Measurements from ENCODE around the gene RHOG. TPM values are rescaled to one million over a fixed set of nuclear protein-coding genes. Genes with fewer than 3 reads are reported as not detected.

Gene RHOG
- total RNA-seq, 1 experiment from 2014 or later, result 26.4 TPM

DNA sequence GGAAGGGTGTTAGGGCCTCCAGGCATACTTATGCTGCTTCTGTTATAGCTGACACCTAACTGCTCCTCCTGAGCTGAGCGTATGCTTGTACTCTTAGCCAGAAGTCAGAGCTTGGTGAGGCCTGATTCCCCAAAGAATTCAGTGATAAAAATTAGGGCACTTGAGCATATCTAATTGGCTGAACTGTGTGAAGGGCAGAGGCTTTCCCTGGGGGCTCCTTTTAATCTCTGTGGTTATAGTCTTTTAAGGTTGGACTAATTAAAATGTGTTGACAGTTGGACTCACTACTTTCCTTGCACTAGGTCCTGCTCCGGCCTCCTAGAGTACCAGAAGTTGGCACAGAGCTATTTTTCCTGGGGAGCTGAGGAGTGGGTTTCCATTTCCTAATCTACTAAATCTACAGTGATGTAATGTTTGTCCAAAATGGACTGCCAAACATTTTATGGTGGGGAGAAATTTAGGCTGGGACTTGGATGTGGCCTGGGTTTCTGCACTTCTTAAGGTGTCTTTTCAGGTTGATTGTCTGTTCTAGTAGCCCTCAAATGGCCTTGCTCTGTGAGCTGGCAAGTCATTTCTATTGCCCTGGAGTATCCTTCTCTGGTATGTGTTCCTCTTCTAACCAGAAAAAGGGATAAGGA, 33.1 kb upstream of the RHOG start:
- peaks cover 16 to 19% of the 10 kb centered on the region in 2 experiments for H3K4me1 Mint-ChIP-seq

More for the DNA sequence above, 33.1 kb upstream of the RHOG start:
- Histone ChIP-seq H2BK20ac (ENCODE audit: low read depth, low read length, poor library complexity, severe bottlenecking) (no peak overlapping the region), H2AK5ac (ENCODE audit: insufficient read length, low read length) (no peak overlapping the region), H3K23me2 (ENCODE audit: insufficient read length, low read depth, low read length, poor library complexity, severe bottlenecking) (no peaks in the 10 kb centered on the region), H2BK120ac (ENCODE audit: low read depth, low read length, poor library complexity, severe bottlenecking) (no peak overlapping the region), H4K8ac (replicated peaks; ENCODE audit: insufficient read length, low read depth, low read length) (no peak overlapping the region), H3K4me2 (ENCODE audit: insufficient read depth, insufficient read length, low read length) (no peak overlapping the region), H3K27me3 (ENCODE audit: insufficient read depth, low read length) (no peaks in the 10 kb centered on the region; the same call in 1 of the 2 replicates), H3K9me3 (ENCODE audit: control insufficient read depth, low read depth, low read length) (no peaks in the 10 kb centered on the region), H3K4ac (ENCODE audit: low read depth, low read length) (no peak overlapping the region), H2BK5ac (ENCODE audit: insufficient read length, low read length) (no peak overlapping the region), H3T11ph (ENCODE audit: low read length) (no peak overlapping the region), H4K5ac (ENCODE audit: insufficient read length, low read depth, low read length) (no peak overlapping the region), H3K79me2 (ENCODE audit: insufficient read depth, low read length) (no peaks in the 10 kb centered on the region), H3K4me1 (ENCODE audit: insufficient read depth, low read length) (no peaks in the 10 kb centered on the region), H2BK15ac (ENCODE audit: low read depth, low read length) (no peak overlapping the region), H4K91ac (ENCODE audit: insufficient read length, low read depth, low read length) (no peak overlapping the region), H3K14ac (ENCODE audit: insufficient read depth, low read length) (no peak overlapping the region), H3K56ac (ENCODE audit: insufficient read length, low read depth, low read length) (no peak overlapping the region), H3K79me1 (ENCODE audit: insufficient read depth, low read depth, low read length, poor library complexity, severe bottlenecking) (no peaks in the 10 kb centered on the region), H3K9ac (ENCODE audit: extremely low read depth, insufficient read length, low read length) (no peak overlapping the region), H3K27ac (ENCODE audit: insufficient read length, low read depth, low read length) (no peak overlapping the region), H2AFZ (ENCODE audit: low read length) (no peak overlapping the region), H3K23ac (ENCODE audit: insufficient read length, low read depth, low read length) (no peak overlapping the region), H4K20me1 (ENCODE audit: control insufficient read depth, insufficient read depth, insufficient read length) (no peaks in the 10 kb centered on the region), H2BK12ac (ENCODE audit: insufficient read length, low read depth, low read length) (no peak overlapping the region), H3K18ac (ENCODE audit: insufficient read length, low read depth, low read length) (no peak overlapping the region)
- WGBS (ENCODE audit: extremely low coverage, insufficient read length, low lambda C conversion rate), result no CpG with 5 or more reads among the region's 2 CpGs
- H3K4me3 Mint-ChIP-seq, result no peak overlapping the region
- H3K9me3 Mint-ChIP-seq, result no peaks in the 10 kb centered on the region
- TF ChIP-seq CTCF (conservative IDR thresholded peaks at IDR 0.05), result no peak
- H3K27ac Mint-ChIP-seq, result no peak overlapping the region
- no peak for DNase-seq
- peaks cover 0 to 2% (median 0%) of the 10 kb centered on the region in 3 experiments; a peak in 1 of 7 replicates for H3K36me3 Mint-ChIP-seq (ENCODE audit: insufficient read depth in 1 of 3, low read depth in 3 of 3)
- no peaks in the 10 kb centered on the region for H3K27me3 Mint-ChIP-seq (ENCODE audit: low read depth)

All from H9 (cell line).